ENCODE data around the gene SLC12A5.

The SLC12A5 gene

DNA sequence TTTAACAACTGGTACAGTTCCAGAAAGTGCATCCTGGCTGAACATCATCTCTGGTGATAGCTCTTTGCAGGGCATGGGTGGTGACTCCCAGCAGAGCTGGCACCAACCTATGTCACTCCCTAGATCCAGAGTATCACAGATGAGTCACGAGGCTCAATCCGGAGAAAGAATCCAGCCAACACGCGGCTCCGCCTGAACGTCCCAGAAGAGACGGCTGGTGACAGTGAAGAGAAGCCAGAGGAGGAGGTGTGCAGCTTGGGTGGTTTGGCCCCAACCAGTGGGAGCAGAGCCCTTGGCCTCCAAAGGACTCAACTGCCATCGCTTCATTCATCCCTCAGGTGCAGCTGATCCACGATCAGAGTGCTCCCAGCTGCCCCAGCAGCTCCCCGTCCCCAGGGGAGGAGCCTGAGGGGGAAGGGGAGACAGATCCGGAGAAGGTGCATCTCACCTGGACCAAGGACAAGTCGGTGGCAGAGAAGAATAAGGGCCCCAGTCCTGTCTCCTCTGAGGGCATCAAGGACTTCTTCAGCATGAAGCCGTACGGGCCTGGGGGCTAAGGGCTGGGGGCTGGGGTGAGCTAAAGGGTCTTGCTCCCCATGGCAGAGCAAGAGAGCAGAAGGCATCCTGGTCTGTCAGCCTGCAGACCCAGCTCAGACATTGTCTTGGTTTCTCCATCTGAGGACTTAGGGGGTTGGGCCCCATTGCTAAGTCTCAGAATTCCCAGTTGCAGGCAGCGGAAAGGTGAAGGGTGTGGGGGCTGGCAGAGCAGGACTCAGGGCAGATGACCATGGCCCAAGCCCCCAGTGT is 27.2 kb downstream of the SLC12A5 start:
- no peak for DNase-seq (ENCODE audit: low spot score)

- DNase-seq (ENCODE audit: low spot score), result peak; percentile 51
Measured at GRCh38 chr20:46056970-46057855, 28.2 kb downstream of the SLC12A5 start.

DNA sequence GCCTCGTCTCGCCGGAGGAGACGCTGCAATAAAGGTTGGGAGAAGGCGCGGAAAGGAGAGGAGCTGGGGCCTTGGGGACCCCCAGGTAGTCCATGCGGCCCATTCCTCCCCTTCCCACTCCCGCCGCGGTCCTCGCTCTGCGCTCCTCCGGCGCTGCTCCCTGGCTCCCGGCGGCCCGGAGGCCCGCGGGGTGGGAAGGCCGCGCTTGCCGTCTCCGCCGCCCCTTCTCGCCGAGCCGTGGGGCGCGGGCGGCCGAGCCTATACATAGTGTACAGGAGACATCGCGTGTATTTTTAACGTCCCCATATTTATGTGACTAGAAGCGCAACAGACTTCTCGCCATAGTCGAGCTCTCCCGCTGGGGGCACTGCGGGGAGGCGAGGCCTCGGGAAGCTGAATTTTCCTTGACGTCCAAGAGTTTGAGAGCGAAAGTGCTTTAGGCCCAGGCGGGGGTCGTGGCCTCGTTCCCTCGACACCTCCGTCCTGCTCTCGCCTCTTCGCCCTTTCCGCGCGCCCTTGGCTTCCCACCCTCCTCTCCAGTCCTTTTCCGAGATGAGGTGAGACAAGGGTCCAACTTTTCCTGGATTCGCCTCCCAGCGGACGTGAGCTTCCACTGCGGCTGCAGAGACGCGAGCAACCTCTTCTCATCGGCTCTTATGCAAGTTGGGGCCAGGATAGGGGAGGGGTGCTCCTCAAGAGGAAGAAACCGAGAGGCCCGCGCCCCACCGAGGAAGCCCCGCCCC is 29.0 kb downstream of the SLC12A5 start:
- peak; percentile 37 for DNase-seq (ENCODE audit: low spot score)

DNA sequence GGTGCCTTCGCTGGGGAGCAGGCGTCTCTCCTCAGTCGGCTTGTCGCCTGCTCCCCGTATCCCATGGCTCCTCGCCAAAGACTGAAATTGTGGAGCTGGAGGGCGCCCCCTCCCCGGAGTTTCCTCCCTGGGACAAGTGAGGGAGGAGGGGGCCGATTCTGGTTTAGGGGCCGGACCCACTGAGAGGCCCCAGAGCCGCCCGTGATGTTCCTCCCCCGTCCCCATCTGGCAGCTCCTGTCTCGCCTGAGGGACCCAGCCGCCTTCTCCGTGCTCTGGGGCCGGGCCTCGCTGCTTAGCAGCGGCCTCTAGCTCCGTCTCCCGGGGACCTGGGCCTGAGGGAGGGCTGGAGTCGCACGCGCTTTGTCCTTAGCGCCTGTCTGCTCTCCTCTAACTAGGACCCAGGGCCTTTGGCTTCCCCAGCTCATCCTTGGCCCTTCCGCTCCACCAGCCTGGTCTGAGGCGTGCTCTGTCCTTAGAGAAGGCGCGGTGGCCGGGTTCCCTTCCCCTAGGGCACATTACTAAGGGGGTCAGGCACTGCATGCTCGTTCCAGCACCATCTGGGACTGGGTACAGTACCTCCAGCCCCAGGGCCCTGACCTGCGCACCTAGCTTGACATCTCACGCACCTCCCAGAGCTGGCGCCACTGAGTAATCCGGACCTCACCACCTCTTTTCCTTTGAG is 29.7 kb downstream of the SLC12A5 start:
- DNase-seq (ENCODE audit: low spot score), result no peak

DNA sequence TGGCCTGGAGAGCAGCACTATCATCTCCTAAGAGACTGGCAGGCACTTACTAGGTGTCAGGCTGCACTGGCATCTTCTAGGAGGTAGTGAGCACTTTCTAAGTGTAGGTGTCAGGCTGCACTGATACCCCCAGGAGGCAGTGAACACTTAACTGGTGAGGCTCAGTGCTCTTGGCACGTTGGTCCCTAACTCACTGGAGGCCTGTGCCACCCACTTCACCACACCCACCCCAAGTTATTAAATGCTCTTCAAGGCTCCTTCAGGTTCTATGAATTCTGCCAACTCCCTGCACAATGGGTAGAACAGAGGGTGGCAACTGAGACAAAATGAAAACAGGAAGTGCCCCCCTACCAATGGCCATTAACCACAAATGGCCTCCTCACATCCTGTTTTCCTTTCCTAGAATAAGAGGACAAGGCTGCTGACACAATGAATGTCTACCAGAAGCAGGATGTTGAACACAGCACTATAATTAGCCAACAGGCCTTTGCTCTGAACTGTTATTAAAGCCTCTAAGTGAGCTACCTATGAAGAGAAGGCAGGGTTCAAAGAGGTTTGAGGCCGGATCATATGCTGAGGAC is 31.4 kb downstream of the SLC12A5 start:
- DNase-seq (ENCODE audit: low spot score), result no peak

DNA sequence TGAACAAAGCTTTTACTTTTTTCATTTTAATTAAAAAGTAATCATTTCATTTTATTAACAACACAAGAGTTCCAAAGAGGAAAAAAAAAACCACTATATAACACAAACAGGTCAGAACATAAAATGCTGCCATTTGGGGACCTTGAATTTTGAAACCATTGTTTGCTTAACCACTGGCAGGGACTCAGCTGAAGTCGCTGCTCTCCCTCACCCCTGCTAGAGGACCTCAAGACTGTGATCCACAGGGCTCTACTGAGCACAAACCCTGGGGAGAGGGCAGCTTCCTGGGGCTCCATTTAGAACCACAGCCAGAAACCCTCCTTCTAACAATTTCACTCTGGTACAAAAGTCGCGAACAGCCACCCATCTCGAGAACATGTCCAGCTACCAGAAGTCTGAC is 32.0 kb downstream of the SLC12A5 start:
- no peak for DNase-seq (ENCODE audit: low spot score)

DNA sequence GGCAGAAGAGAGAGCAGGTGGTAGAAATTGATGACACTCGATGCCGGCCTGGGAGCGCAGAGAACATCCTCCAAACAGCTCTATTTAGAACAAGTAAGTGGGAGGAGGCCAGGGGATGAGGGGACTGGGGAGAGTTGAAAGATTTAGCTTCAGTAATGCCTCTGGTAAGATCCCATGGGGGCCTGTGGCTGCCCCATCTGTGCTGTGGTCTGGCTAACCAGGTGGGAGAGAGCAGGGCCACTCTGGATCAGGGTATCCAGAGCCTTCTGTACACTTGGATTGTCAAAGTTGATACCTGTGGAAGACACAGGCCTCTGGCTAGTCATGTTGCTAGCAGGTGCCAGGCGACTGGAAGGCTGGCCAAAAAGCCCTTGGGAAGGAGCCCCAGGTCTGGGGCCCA is 33.1 kb downstream of the SLC12A5 start:
- no peak for DNase-seq (ENCODE audit: low spot score)

GRCh38 chr20:46062621-46063020 is 33.6 kb downstream of the SLC12A5 start:
- DNase-seq (ENCODE audit: low spot score), result no peak

DNA sequence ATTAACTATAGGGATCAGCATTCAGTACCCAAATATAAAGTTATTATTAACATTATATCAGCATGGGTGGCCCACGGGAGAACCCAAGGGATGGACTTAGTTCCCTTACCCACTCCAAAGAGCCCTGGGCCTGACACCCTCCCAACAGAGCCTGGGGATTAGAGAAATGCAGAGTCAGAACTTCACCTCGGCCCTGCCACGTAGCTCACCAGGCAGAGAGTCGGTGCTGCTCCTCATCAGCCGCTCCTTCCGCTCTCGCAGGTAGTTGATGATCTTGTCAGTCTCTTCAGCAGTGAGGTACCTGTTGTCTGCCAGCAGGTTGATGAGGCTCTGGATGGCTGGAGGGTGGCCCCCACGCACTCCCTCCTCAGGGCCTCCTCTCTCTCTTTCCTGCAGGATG is 34.1 kb downstream of the SLC12A5 start:
- DNase-seq (ENCODE audit: low spot score), result no peak

GRCh38 chr20:46063652-46064054 is 34.6 kb downstream of the SLC12A5 start:
- no peak for DNase-seq (ENCODE audit: low spot score)

DNA sequence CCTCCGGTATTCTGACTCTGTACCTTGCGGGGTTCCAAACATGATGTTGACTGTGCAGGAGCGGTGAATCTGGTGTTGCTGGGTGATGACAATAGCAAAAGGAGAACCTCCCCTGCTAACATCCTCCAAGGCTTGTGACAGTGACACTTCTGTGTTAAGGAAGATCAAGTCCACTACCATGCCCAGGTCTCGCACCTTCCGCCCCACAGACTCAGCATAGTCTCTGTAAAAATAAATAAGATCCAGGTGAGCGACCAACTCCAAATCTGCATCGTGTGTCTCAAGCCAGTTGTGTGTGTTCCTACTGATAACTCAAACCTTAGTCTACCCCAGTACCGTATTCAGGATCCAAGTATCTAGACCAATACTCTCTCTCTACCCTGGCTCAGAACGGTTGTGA is 36.0 kb downstream of the SLC12A5 start:
- no peak for DNase-seq (ENCODE audit: low spot score)

GRCh38 chr20:46065691-46066090 is 36.7 kb downstream of the SLC12A5 start:
- DNase-seq (ENCODE audit: low spot score), result no peak

GRCh38 chr20:46070215-46070900 is 41.3 kb downstream of the SLC12A5 start:
- DNase-seq (ENCODE audit: low spot score), result peak; percentile 62

- DNase-seq (ENCODE audit: low spot score), result no peak
Measured at GRCh38 chr20:46071573-46071972, 42.6 kb downstream of the SLC12A5 start.

GRCh38 chr20:46073024-46073423 is 44.0 kb downstream of the SLC12A5 start:
- DNase-seq (ENCODE audit: low spot score), result no peak

- no peak for DNase-seq (ENCODE audit: low spot score)
Measured at GRCh38 chr20:46073443-46073842, 44.4 kb downstream of the SLC12A5 start.

DNA sequence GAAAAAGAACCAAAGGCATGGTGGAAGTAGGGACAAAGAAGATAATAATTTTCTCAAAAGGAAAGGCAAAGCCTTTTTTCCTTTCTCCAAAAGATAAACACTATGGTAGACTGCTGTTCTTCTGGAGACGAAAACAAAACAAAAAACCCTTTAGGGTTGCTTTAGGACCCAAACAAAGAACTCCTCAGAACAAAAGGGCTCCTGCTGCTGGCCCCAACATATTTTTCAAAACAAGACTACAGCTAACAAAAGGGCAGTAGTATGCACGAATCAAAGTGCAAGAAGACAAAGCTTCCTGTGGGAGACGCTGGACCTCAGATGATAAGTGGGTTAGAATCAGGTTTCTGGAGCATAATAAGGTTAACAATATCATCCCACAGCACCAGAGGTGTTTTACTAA is 45.0 kb downstream of the SLC12A5 start:
- no peak for DNase-seq (ENCODE audit: low spot score)

- DNase-seq (ENCODE audit: low spot score), result no peak
Measured at GRCh38 chr20:46076806-46077205, 47.8 kb downstream of the SLC12A5 start.

DNA sequence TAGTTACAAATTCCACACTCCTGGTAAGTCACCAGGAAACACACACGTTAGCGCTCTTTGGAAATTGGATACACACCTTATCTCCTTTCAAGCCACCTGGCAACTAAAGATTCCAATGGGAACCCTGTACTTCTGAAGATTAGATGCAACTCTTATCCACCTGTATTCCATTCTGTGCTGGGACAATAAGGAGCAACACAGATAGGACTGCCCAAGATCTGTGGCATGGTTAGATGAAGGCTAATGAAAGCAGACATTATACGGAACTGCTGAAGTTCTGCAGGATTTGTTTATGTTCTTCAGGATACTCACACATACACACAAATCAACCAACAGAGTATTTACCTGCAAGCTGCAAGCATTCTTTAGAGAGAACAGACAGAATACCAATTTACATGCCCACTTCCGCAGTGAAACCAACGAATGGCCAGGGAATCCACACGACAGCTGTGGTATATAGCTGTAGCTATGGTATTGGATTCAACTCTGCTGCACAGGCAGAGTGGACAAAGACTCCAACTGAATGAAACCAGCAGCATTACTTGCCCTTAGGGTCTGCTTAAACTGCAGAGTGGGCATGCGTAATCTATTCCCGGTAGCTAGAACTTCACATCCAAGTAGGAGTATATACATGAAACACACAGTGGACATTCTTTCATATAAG is 48.8 kb downstream of the SLC12A5 start:
- DNase-seq (ENCODE audit: low spot score), result no peak

DNA sequence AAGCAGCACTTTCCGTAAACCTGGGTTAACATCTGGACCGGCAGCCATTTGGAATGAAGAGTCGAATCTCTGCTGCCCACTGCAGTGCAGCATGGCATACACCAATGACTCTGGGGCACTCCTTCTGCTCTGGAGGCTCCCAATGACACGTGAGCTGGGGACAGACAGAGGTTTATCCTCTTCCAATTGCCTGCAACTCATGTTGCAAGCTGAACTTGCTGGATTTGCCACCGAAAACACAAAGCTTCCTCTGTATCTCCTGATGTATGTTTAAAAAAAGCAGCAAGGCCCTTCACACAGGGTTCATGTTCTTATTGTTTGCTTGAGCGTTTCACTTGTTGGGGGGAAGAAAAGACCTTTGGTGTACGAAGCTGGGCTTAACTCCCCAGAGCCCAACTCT is 49.9 kb downstream of the SLC12A5 start:
- no peak for DNase-seq (ENCODE audit: low spot score)

Measured in hepatic stellate cell (primary cell).